H9 (cell line): ENCODE results near the gene ABCA6. TPM values are rescaled to one million over a fixed set of nuclear protein-coding genes. Genes with fewer than 3 reads are reported as not detected.

Experiments
- DNase-seq: peaks from one replicate; pipeline ENCODE4 v3.0.0-alpha.2; 2017
- H2AFZ ChIP-seq: one replicate; pipeline ENCODE4 v1.6.1; 2013; ENCODE audit warnings: mild to moderate bottlenecking, low read length, control low read depth, moderate library complexity
- H2AK5ac ChIP-seq: 2 replicates; pipeline ENCODE4 v1.6.1; 2013; ENCODE audit warnings: low read length, control low read depth, mixed read lengths; ENCODE audit not compliant: insufficient read length
- H2BK120ac ChIP-seq: one replicate; pipeline ENCODE4 v1.6.1; 2013; ENCODE audit warnings: low read depth, mild to moderate bottlenecking, low read length, control low read depth, inconsistent platforms; ENCODE audit not compliant: poor library complexity, severe bottlenecking
- H2BK12ac ChIP-seq: 2 replicates; pipeline ENCODE4 v1.6.1; 2013; ENCODE audit warnings: low read length, control low read depth, mixed read lengths, low read depth; ENCODE audit not compliant: insufficient read length
- H2BK15ac ChIP-seq: 2 replicates; pipeline ENCODE4 v1.6.1; 2013; ENCODE audit warnings: low read depth, low read length, control low read depth
- H2BK20ac ChIP-seq: one replicate; pipeline ENCODE4 v1.6.1; 2013; ENCODE audit warnings: low read depth, mild to moderate bottlenecking, low read length, control low read depth, inconsistent platforms; ENCODE audit not compliant: poor library complexity, severe bottlenecking
- H2BK5ac ChIP-seq: 2 replicates; pipeline ENCODE4 v1.6.1; 2013; ENCODE audit warnings: low read length, control low read depth, mixed read lengths; ENCODE audit not compliant: insufficient read length
- H3K14ac ChIP-seq: 2 replicates; pipeline ENCODE4 v1.6.1; 2013; ENCODE audit warnings: low read length, control low read depth; ENCODE audit not compliant: insufficient read depth
- H3K18ac ChIP-seq: 2 replicates; pipeline ENCODE4 v1.6.1; 2013; ENCODE audit warnings: low read depth, mild to moderate bottlenecking, mixed read lengths, low read length, control low read depth; ENCODE audit not compliant: insufficient read length
- H3K23ac ChIP-seq: 2 replicates; pipeline ENCODE4 v1.6.1; 2013; ENCODE audit warnings: low read length, control low read depth, mixed read lengths, low read depth; ENCODE audit not compliant: insufficient read length
- H3K23me2 ChIP-seq: 2 replicates; pipeline ENCODE4 v1.6.1; 2013; ENCODE audit warnings: low read depth, mild to moderate bottlenecking, mixed read lengths, low read length, control low read depth; ENCODE audit not compliant: insufficient read length, poor library complexity, severe bottlenecking
- H3K27ac ChIP-seq: 2 replicates; pipeline ENCODE4 v1.5.1; 2013; ENCODE audit warnings: low read length, control low read depth, mixed read lengths, low read depth; ENCODE audit not compliant: insufficient read length
- H3K27me3 ChIP-seq: 2 replicates; pipeline ENCODE4 v1.6.1; 2013; ENCODE audit warnings: low read length, control low read depth, inconsistent platforms; ENCODE audit not compliant: insufficient read depth
- H3K4ac ChIP-seq: 2 replicates; pipeline ENCODE4 v1.6.1; 2013; ENCODE audit warnings: low read depth, mild to moderate bottlenecking, control low read depth, inconsistent platforms, low read length, moderate library complexity
- H3K4me1 ChIP-seq: 2 replicates; pipeline ENCODE4 v1.6.1; 2013; ENCODE audit warnings: low read length, control low read depth, inconsistent platforms; ENCODE audit not compliant: insufficient read depth
- H3K4me2 ChIP-seq: 2 replicates; pipeline ENCODE4 v1.6.1; 2013; ENCODE audit warnings: low read length, control low read depth, mixed read lengths; ENCODE audit not compliant: insufficient read length, insufficient read depth
- H3K56ac ChIP-seq: 2 replicates; pipeline ENCODE4 v1.6.1; 2013; ENCODE audit warnings: low read depth, mild to moderate bottlenecking, mixed read lengths, low read length, control low read depth; ENCODE audit not compliant: insufficient read length
- H3K79me1 ChIP-seq: 2 replicates; pipeline ENCODE4 v1.6.1; 2013; ENCODE audit warnings: low read depth, mild to moderate bottlenecking, moderate library complexity, low read length, control low read depth, inconsistent platforms; ENCODE audit not compliant: insufficient read depth, poor library complexity, severe bottlenecking
- H3K79me2 ChIP-seq: 2 replicates; pipeline ENCODE4 v1.6.1; 2013; ENCODE audit warnings: low read length, control low read depth, inconsistent platforms; ENCODE audit not compliant: insufficient read depth
- H3K9ac ChIP-seq: 2 replicates; pipeline ENCODE4 v1.6.1; 2013; ENCODE audit warnings: low read length, control low read depth, mixed read lengths; ENCODE audit not compliant: insufficient read length; ENCODE audit errors: extremely low read depth
- H3K9me3 ChIP-seq: one replicate; pipeline ENCODE4 v1.6.1; 2013; ENCODE audit warnings: low read depth, low read length, inconsistent platforms; ENCODE audit not compliant: control insufficient read depth
- H3T11ph ChIP-seq: one replicate; pipeline ENCODE4 v1.6.1; 2013; ENCODE audit warnings: mild to moderate bottlenecking, low read length, control low read depth, inconsistent platforms
- H4K20me1 ChIP-seq: one replicate; pipeline ENCODE4 v1.6.1; 2013; ENCODE audit not compliant: control insufficient read depth, insufficient read length, insufficient read depth
- H4K5ac ChIP-seq: 2 replicates; pipeline ENCODE4 v1.6.1; 2013; ENCODE audit warnings: low read depth, mild to moderate bottlenecking, mixed read lengths, low read length, control low read depth; ENCODE audit not compliant: insufficient read length
- H4K8ac ChIP-seq: replicated peaks from 2 replicates; pipeline ENCODE4 v1.6.1; 2013; ENCODE audit warnings: low read length, control low read depth, mixed read lengths, low read depth; ENCODE audit not compliant: insufficient read length
- H4K91ac ChIP-seq: 2 replicates; pipeline ENCODE4 v1.6.1; 2013; ENCODE audit warnings: low read depth, mild to moderate bottlenecking, moderate library complexity, mixed read lengths, low read length, control low read depth; ENCODE audit not compliant: insufficient read length
- H3K27ac Mint-ChIP-seq, 3 experiments: 2 replicates in 2 of 3; 3 replicates in 1 of 3; pipeline ENCODE4 v1.8.0; 2020 to 2021; ENCODE audit warnings: mixed read lengths in 3 of 3, mild to moderate bottlenecking in 1 of 3, moderate library complexity in 1 of 3
- H3K27me3 Mint-ChIP-seq: 2 replicates; pipeline ENCODE4 v1.8.0; 2021; ENCODE audit warnings: low read depth, mild to moderate bottlenecking, moderate library complexity, mixed read lengths
- H3K36me3 Mint-ChIP-seq, 3 experiments: 2 replicates in 2 of 3; 3 replicates in 1 of 3; pipeline ENCODE4 v1.8.0; 2020 to 2021; ENCODE audit warnings: low read depth in 3 of 3, mixed read lengths in 3 of 3; ENCODE audit not compliant: insufficient read depth in 1 of 3
- H3K4me1 Mint-ChIP-seq, 2 experiments: 2 replicates each; pipeline ENCODE4 v1.8.0; 2020; ENCODE audit warnings: mixed read lengths in 2 of 2
- H3K4me3 Mint-ChIP-seq, 2 experiments: 2 replicates in 1 of 2; 3 replicates in 1 of 2; pipeline ENCODE4 v1.8.0; 2020 to 2021; ENCODE audit warnings: mild to moderate bottlenecking in 2 of 2, mixed read lengths in 2 of 2, moderate library complexity in 1 of 2
- H3K9me3 Mint-ChIP-seq, 2 experiments: 2 replicates in 1 of 2; 3 replicates in 1 of 2; pipeline ENCODE4 v1.8.0; 2020; ENCODE audit warnings: mild to moderate bottlenecking in 2 of 2, mixed read lengths in 2 of 2, moderate library complexity in 1 of 2
- CTCF ChIP-seq: fragments of 200-600 bp; sonication (generic); conservative IDR thresholded peaks from 3 replicates; pipeline ENCODE4 v1.8.0; 2021; ENCODE audit warnings: antibody characterized with exemption, mild to moderate bottlenecking
- WGBS: extraction: QIAGEN DNeasy Blood & Tissue Kit; methylation state at CpG from one replicate; pipeline ENCODE4 v1.1.7; 2013; ENCODE audit warnings: missing lambda C conversion rate, low lambda C conversion rate, mixed read lengths; ENCODE audit not compliant: insufficient read length; ENCODE audit errors: extremely low coverage; 5-methylcytosine and 5-hydroxymethylcytosine counted together
- total RNA-seq: library from RNA; stranded (reverse); gene quantifications from 2 replicates; pipeline ENCODE4 v1.2.1, GENCODE V29; 2021

ABCA6 gene
- total RNA-seq, 1 experiment from 2014 or later, result not detected

GRCh38 chr17:69098625-69099024, 43.1 kb downstream of the ABCA6 start:
- no peak overlapping the region for H4K91ac ChIP-seq
- no peak for DNase-seq
- no peak for TF ChIP-seq CTCF
- no peak overlapping the region for H2BK5ac ChIP-seq
- no peaks in the 10 kb centered on the region for H3K27me3 ChIP-seq
- H3T11ph ChIP-seq, result no peak overlapping the region
- no peaks in the 10 kb centered on the region for H3K9me3 ChIP-seq
- H3K14ac ChIP-seq, result no peak overlapping the region
- H3K23me2 ChIP-seq, result no peaks in the 10 kb centered on the region
- no peak overlapping the region for H3K27ac ChIP-seq
- H3K18ac ChIP-seq, result no peak overlapping the region
- H3K9ac ChIP-seq, result no peak overlapping the region
- no peak overlapping the region for H2BK120ac ChIP-seq
- no peaks in the 10 kb centered on the region for H3K9me3 Mint-ChIP-seq
- no peaks in the 10 kb centered on the region for H3K36me3 Mint-ChIP-seq
- H3K4me1 ChIP-seq, result no peaks in the 10 kb centered on the region
- H3K79me2 ChIP-seq, result no peaks in the 10 kb centered on the region
- no peak overlapping the region for H2BK15ac ChIP-seq
- no peak overlapping the region for H3K27ac Mint-ChIP-seq
- no peak overlapping the region for H4K5ac ChIP-seq
- H3K4me1 Mint-ChIP-seq, result no peaks in the 10 kb centered on the region
- no peak overlapping the region for H3K23ac ChIP-seq
- H3K79me1 ChIP-seq, result no peaks in the 10 kb centered on the region
- no peak overlapping the region for H2AK5ac ChIP-seq
- no peaks in the 10 kb centered on the region for H4K20me1 ChIP-seq
- H2BK20ac ChIP-seq, result no peak overlapping the region
- no peak overlapping the region for H2AFZ ChIP-seq
- H3K4me2 ChIP-seq, result no peak overlapping the region
- H3K56ac ChIP-seq, result no peak overlapping the region
- H3K4ac ChIP-seq, result no peak overlapping the region
- H2BK12ac ChIP-seq, result no peak overlapping the region
- no CpG with 5 or more reads among the region's 4 CpGs for WGBS
- no peaks in the 10 kb centered on the region for H3K27me3 Mint-ChIP-seq
- H4K8ac ChIP-seq, result no peak overlapping the region
- no peak overlapping the region for H3K4me3 Mint-ChIP-seq
